ENCODE measurements around the gene TEAD1. TPM values are rescaled to one million over a fixed set of nuclear protein-coding genes. Genes with fewer than 3 reads are reported as not detected.
A peak's percentile ranks its signal among the peaks of the same experiment; 100 is the strongest.

Gene TEAD1
- total and polyA plus RNA-seq, 2 experiments from 2014 or later, result 24.5 to 103 TPM

GRCh38 chr11:12862696-12863469 is 188.7 kb downstream of the TEAD1 start:
- peaks cover 70% of the 10 kb centered on the region for H3K4me1 Mint-ChIP-seq
- TF ChIP-seq ZNF462 (CRISPR knock-in tag; IDR thresholded peaks at IDR 0.05), result no peak
- peak; percentile 43; the same call in 1 of the 2 replicates for TF ChIP-seq CREB1 (CRISPR knock-in tag; IDR thresholded peaks at IDR 0.05; ENCODE audit: low read depth)
- TF ChIP-seq REST (IDR thresholded peaks at IDR 0.05; ENCODE audit: unreplicated experiment), result no peak
- no peak for TF ChIP-seq EZH2phosphoT487 (IDR thresholded peaks at IDR 0.05; ENCODE audit: unreplicated experiment)
- peak; percentile 25; the same call in 1 of the 2 replicates for TF ChIP-seq POLR2AphosphoS5 (IDR thresholded peaks at IDR 0.05; ENCODE audit: low read depth)
- TF ChIP-seq STAT1 (IDR thresholded peaks at IDR 0.05; ENCODE audit: unreplicated experiment), result no peak
- H4K20me1 ChIP-seq (replicated peaks; ENCODE audit: insufficient read depth), result no peaks in the 10 kb centered on the region
- H3K27ac Mint-ChIP-seq, result peak overlapping the region; percentile 99
- peak overlapping the region; percentile 99 for H3K27ac ChIP-seq (ENCODE audit: low read depth)
- H3K4me3 Mint-ChIP-seq, result peak overlapping the region; percentile 60
- peak; percentile 70 for ATAC-seq
- H3K9me2 ChIP-seq (ENCODE audit: insufficient read depth), result no peaks in the 10 kb centered on the region
- H3K27me3 Mint-ChIP-seq (ENCODE audit: insufficient read depth, low read depth, poor library complexity), result no peaks in the 10 kb centered on the region
- 0 out of 2 replicates have a peak, but pooled peaks cover 5% of the 10 kb centered on the region for H3F3A ChIP-seq (replicated peaks; ENCODE audit: low read depth)
- no peak overlapping the region for H2AFZ ChIP-seq
- peaks cover 8% of the 10 kb centered on the region; the same call in 2 of the 3 replicates for H3K36me3 Mint-ChIP-seq (ENCODE audit: low read depth)
- H3K36me3 ChIP-seq (ENCODE audit: insufficient read depth), result no peaks in the 10 kb centered on the region
- H3K4me3 ChIP-seq, result peak overlapping the region; percentile 30
- H3K4me2 ChIP-seq, result peak overlapping the region; percentile 62
- no peaks in the 10 kb centered on the region for H3K27me3 ChIP-seq (ENCODE audit: insufficient read depth)
- peaks cover 35% of the 10 kb centered on the region for H3K4me1 ChIP-seq (ENCODE audit: insufficient read depth)
- peaks cover 19% of the 10 kb centered on the region for H3K79me2 ChIP-seq (replicated peaks; ENCODE audit: insufficient read depth)
- DNase-seq (ENCODE audit: low spot score), result peak; percentile 92
- no peaks in the 10 kb centered on the region; the same call in 2 of the 3 replicates for H3K9me3 Mint-ChIP-seq
